Activated B cell treated with CpG ODN at 0.5 μM for 24 hours (primary cell): ENCODE results near the gene CCDC194. TPM values are rescaled to one million over a fixed set of nuclear protein-coding genes. Genes with fewer than 3 reads are reported as not detected.
A peak's percentile ranks its signal among the peaks of the same experiment; 100 is the strongest.
"Not testable (repeated sequence)": the region's sequence is repeated elsewhere in the genome, so short reads cannot be mapped to it uniquely, and the experiment has no call there.

Source experiments
- ATAC-seq: fragments of 200-7000 bp; cut with Tn5 transposase; one replicate; pipeline ENCODE4 v1.10.0; 2021; ENCODE audit warnings: low read depth, mild to moderate bottlenecking, moderate library complexity
- CTCF ChIA-PET: fragments of 350-600 bp; sonication (Branson Sonifier 250); formaldehyde crosslinking; loops from one replicate; lab custom pipeline; 2021; ENCODE audit warnings: antibody characterized with exemption; lab: Charles Lee
- POLR2A ChIA-PET: fragments of 350-600 bp; sonication (Branson Sonifier 250); formaldehyde crosslinking; loops from one replicate; lab custom pipeline; 2021; ENCODE audit warnings: antibody characterized with exemption; lab: Charles Lee
- DNase-seq: peaks from one replicate; pipeline ENCODE4 v3.0.0; 2022
- H3K27ac Mint-ChIP-seq: one replicate; pipeline ENCODE4 v1.8.0; 2020; ENCODE audit warnings: mixed read lengths
- H3K27me3 Mint-ChIP-seq: one replicate; pipeline ENCODE4 v1.8.0; 2021; ENCODE audit warnings: mixed read lengths
- H3K36me3 Mint-ChIP-seq: one replicate; pipeline ENCODE4 v1.8.0; 2021; ENCODE audit warnings: low read depth, mixed read lengths
- H3K4me1 Mint-ChIP-seq: one replicate; pipeline ENCODE4 v1.8.0; 2021; ENCODE audit warnings: mixed read lengths
- H3K4me3 Mint-ChIP-seq: one replicate; pipeline ENCODE4 v1.8.0; 2020; ENCODE audit warnings: mild to moderate bottlenecking, mixed read lengths
- H3K9me3 Mint-ChIP-seq: one replicate; pipeline ENCODE4 v1.8.0; 2020; ENCODE audit warnings: mixed read lengths
- CTCF ChIP-seq: fragments of 200-600 bp; IDR thresholded peaks from one replicate; pipeline ENCODE4 v1.8.0; 2022; ENCODE audit warnings: antibody characterized with exemption, mild to moderate bottlenecking
- intact Hi-C: fragments of 100-400 bp; cut with micrococcal nuclease; formaldehyde crosslinking; loops from one replicate; pipeline ENCODE4 v1.15.1; 2024
- total RNA-seq: library from RNA; stranded (reverse); gene quantifications from 2 replicates; pipeline ENCODE4 v1.2.3, GENCODE V29; 2022

CCDC194 gene
- total RNA-seq, 1 donor from 2014 or later = 3.9 TPM

GRCh38 chr19:17370026-17370587 is 23.9 kb downstream of the CCDC194 start:
- no peak for DNase-seq
- no peaks in the 10 kb centered on the region for H3K36me3 Mint-ChIP-seq
- ChIA-PET POLR2A (interaction anchor here (0.6 to 0.7 kb wide), 2 partner anchors 23 to 1046 kb away, joined by 3 to 7 read pairs; no protein-coding TSS in a partner anchor), CTCF (interaction anchor here (1.0 kb wide), 1 partner anchor 19 kb away, joined by 3 read pairs; no protein-coding TSS in a partner anchor)
- H3K4me1 Mint-ChIP-seq = peaks cover 21% of the 10 kb centered on the region
- ATAC-seq = peak; percentile 92
- no peak for TF ChIP-seq CTCF
- H3K4me3 Mint-ChIP-seq = peak overlapping the region; percentile 36
- peak overlapping the region; percentile 65 for H3K27ac Mint-ChIP-seq
- H3K9me3 Mint-ChIP-seq = peaks cover 2% of the 10 kb centered on the region
- peaks cover 13% of the 10 kb centered on the region for H3K27me3 Mint-ChIP-seq
- intact Hi-C loops = no loop called here

GRCh38 chr19:17365361-17365760 is 28.6 kb downstream of the CCDC194 start:
- ChIA-PET POLR2A (interaction anchor here (1.6 kb wide), 1 partner anchor 10 kb away, joined by 3 read pairs; no protein-coding TSS in a partner anchor), CTCF (interaction anchor here (0.8 to 1.1 kb wide), 2 partner anchors 21 to 23 kb away, joined by 3 read pairs; no protein-coding TSS in a partner anchor)
- Mint-ChIP-seq H3K27me3 (peaks cover 25% of the 10 kb centered on the region), H3K4me1 (peaks cover 15% of the 10 kb centered on the region), H3K9me3 (peaks cover 2% of the 10 kb centered on the region), H3K4me3 (no peak overlapping the region), H3K36me3 (no peaks in the 10 kb centered on the region), H3K27ac (no peak overlapping the region)
- no peak for TF ChIP-seq CTCF
- intact Hi-C loops = no loop called here
- ATAC-seq (no peak), DNase-seq (no peak)

GRCh38 chr19:17363852-17364605 is 30.0 kb downstream of the CCDC194 start:
- POLR2A ChIA-PET, CTCF ChIA-PET, H3K4me1 Mint-ChIP-seq, ATAC-seq, H3K9me3 Mint-ChIP-seq, DNase-seq, H3K4me3 Mint-ChIP-seq, intact Hi-C loops, H3K27ac Mint-ChIP-seq, H3K36me3 Mint-ChIP-seq: not testable (repeated sequence)
- H3K27me3 Mint-ChIP-seq = peaks cover 29% of the 10 kb centered on the region

- H3K27ac Mint-ChIP-seq = no peak overlapping the region
- no peak overlapping the region for H3K4me3 Mint-ChIP-seq
- no peak for TF ChIP-seq CTCF
- no peaks in the 10 kb centered on the region for H3K4me1 Mint-ChIP-seq
- intact Hi-C loops = no loop called here
- H3K36me3 Mint-ChIP-seq = no peaks in the 10 kb centered on the region
- ATAC-seq = no peak
- POLR2A ChIA-PET = interaction anchor here (0.6 kb wide), 1 partner anchor 43 kb away, joined by 3 read pairs; no protein-coding TSS in a partner anchor
- CTCF ChIA-PET = no interaction called here
- peaks cover 19% of the 10 kb centered on the region for H3K27me3 Mint-ChIP-seq
- no peaks in the 10 kb centered on the region for H3K9me3 Mint-ChIP-seq
- no peak for DNase-seq
These were observed 33.8 kb downstream of the CCDC194 start for GRCh38 chr19:17359905-17360800.

GRCh38 chr19:17358395-17358794 is 35.6 kb downstream of the CCDC194 start:
- no peak overlapping the region for H3K4me3 Mint-ChIP-seq
- intact Hi-C loops = no loop called here
- H3K4me1 Mint-ChIP-seq = no peaks in the 10 kb centered on the region

More at GRCh38 chr19:17358395-17358794, 35.6 kb downstream of the CCDC194 start:
- Mint-ChIP-seq H3K36me3 (no peaks in the 10 kb centered on the region), H3K27me3 (peaks cover 18% of the 10 kb centered on the region), H3K27ac (no peak overlapping the region), H3K9me3 (no peaks in the 10 kb centered on the region)
- ChIA-PET CTCF (no interaction called here), POLR2A (no interaction called here)
- DNase-seq (no peak), ATAC-seq (no peak)
- no peak for TF ChIP-seq CTCF
